Astrocyte (in vitro differentiated cells and primary cell): ENCODE results near the gene BLOC1S4. TPM values are rescaled to one million over a fixed set of nuclear protein-coding genes. Genes with fewer than 3 reads are reported as not detected.

Experiments used
- DNase-seq: peaks from one replicate; pipeline ENCODE4 v3.0.0-alpha.2; 2010; ENCODE audit warnings: low read depth
- FAIRE-seq: peaks from 2 replicates; lab custom pipeline; 2011; peaks lifted over from hg19 to GRCh38; lab: Jason Lieb, UNC
- H2AFZ ChIP-seq: 2 replicates; pipeline ENCODE4 v1.6.0; 2012; ENCODE audit warnings: low read depth, low read length, inconsistent platforms
- H3K27ac ChIP-seq: 2 replicates; pipeline ENCODE4 v1.5.1; 2011; ENCODE audit warnings: low read depth, low read length, inconsistent platforms
- H3K27me3 ChIP-seq: 2 replicates; pipeline ENCODE4 v1.6.0; 2011; ENCODE audit warnings: low read length, inconsistent platforms; ENCODE audit not compliant: insufficient read depth
- H3K36me3 ChIP-seq: 2 replicates; pipeline ENCODE4 v1.5.1; 2011; ENCODE audit warnings: low read length, inconsistent platforms; ENCODE audit not compliant: insufficient read depth
- H3K4me1 ChIP-seq: 2 replicates; pipeline ENCODE4 v1.5.1; 2011; ENCODE audit warnings: low read length, inconsistent platforms; ENCODE audit not compliant: insufficient read depth
- H3K4me2 ChIP-seq: 2 replicates; pipeline ENCODE4 v1.6.0; 2012; ENCODE audit warnings: low read length, inconsistent platforms
- H3K4me3 ChIP-seq: 2 replicates; pipeline ENCODE4 v1.5.1; 2011; ENCODE audit warnings: low read depth, mild to moderate bottlenecking, low read length, inconsistent platforms; ENCODE audit not compliant: insufficient read depth
- H3K79me2 ChIP-seq: 2 replicates; pipeline ENCODE4 v1.6.0; 2012; ENCODE audit warnings: mild to moderate bottlenecking, low read length, inconsistent platforms; ENCODE audit not compliant: insufficient read depth
- H3K9ac ChIP-seq: 2 replicates; pipeline ENCODE4 v1.6.0; 2012; ENCODE audit warnings: mild to moderate bottlenecking, low read length, inconsistent platforms
- H3K9me3 ChIP-seq: 2 replicates; pipeline ENCODE4 v1.5.1; 2012; ENCODE audit warnings: low read depth, mild to moderate bottlenecking, low read length, inconsistent platforms; ENCODE audit not compliant: insufficient read depth
- H4K20me1 ChIP-seq: 2 replicates; pipeline ENCODE4 v1.6.0; 2012; ENCODE audit warnings: low read length, inconsistent platforms; ENCODE audit not compliant: insufficient read depth
- H3K27ac Mint-ChIP-seq: one replicate; pipeline ENCODE4 v1.8.0; 2021; ENCODE audit warnings: mild to moderate bottlenecking, mixed read lengths; ENCODE audit not compliant: unreplicated experiment
- H3K27me3 Mint-ChIP-seq: one replicate; pipeline ENCODE4 v1.8.0; 2021; ENCODE audit warnings: low read depth, mixed read lengths; ENCODE audit not compliant: unreplicated experiment
- H3K36me3 Mint-ChIP-seq: one replicate; pipeline ENCODE4 v1.8.0; 2021; ENCODE audit warnings: low read depth, mixed read lengths; ENCODE audit not compliant: unreplicated experiment
- H3K4me1 Mint-ChIP-seq: one replicate; pipeline ENCODE4 v1.8.0; 2021; ENCODE audit warnings: low read depth, mixed read lengths; ENCODE audit not compliant: unreplicated experiment
- H3K4me3 Mint-ChIP-seq: one replicate; pipeline ENCODE4 v1.8.0; 2021; ENCODE audit warnings: mild to moderate bottlenecking, moderate library complexity, mixed read lengths; ENCODE audit not compliant: unreplicated experiment
- H3K9me3 Mint-ChIP-seq: one replicate; pipeline ENCODE4 v1.8.0; 2021; ENCODE audit warnings: mild to moderate bottlenecking, mixed read lengths; ENCODE audit not compliant: unreplicated experiment
- CTCF ChIP-seq: IDR thresholded peaks from 2 replicates; pipeline ENCODE4 v1.5.1; 2011; ENCODE audit warnings: low read depth, mild to moderate bottlenecking, inconsistent platforms, low read length, moderate library complexity; ENCODE audit not compliant: insufficient read depth
- EZH2 ChIP-seq: IDR thresholded peaks from 2 replicates; pipeline ENCODE4 v1.6.1; 2012; ENCODE audit warnings: mild to moderate bottlenecking, low read length, inconsistent platforms; ENCODE audit not compliant: insufficient read depth
- total RNA-seq: library from RNA; stranded (reverse); gene quantifications from 2 replicates; pipeline ENCODE4 v1.2.1, GENCODE V29; 2021

Gene BLOC1S4
- total RNA-seq, 1 donor from 2014 or later = 20.9 TPM

GRCh38 chr4:6686104-6686787 lies 29.7 kb upstream of the BLOC1S4 start:
- H3K4me3 Mint-ChIP-seq = no peak overlapping the region
- H3K27me3 ChIP-seq = no peaks in the 10 kb centered on the region
- no peak overlapping the region for H3K27ac ChIP-seq
- H3K4me3 ChIP-seq = no peak overlapping the region
- H3K9me3 Mint-ChIP-seq = no peaks in the 10 kb centered on the region
- peaks cover 8% of the 10 kb centered on the region for H3K36me3 Mint-ChIP-seq
- H3K4me1 Mint-ChIP-seq = peaks cover 26% of the 10 kb centered on the region
- H3K79me2 ChIP-seq = no peaks in the 10 kb centered on the region
- H4K20me1 ChIP-seq = no peaks in the 10 kb centered on the region
- no peaks in the 10 kb centered on the region for H3K36me3 ChIP-seq
- H3K4me1 ChIP-seq = peaks cover 22% of the 10 kb centered on the region
- no peak overlapping the region for H3K27ac Mint-ChIP-seq
- no peak overlapping the region for H3K4me2 ChIP-seq
- H3K9me3 ChIP-seq = no peaks in the 10 kb centered on the region
- DNase-seq (no peak), FAIRE-seq (no peak)
- TF ChIP-seq EZH2 = no peak
- no peak for TF ChIP-seq CTCF
- H3K9ac ChIP-seq = no peak overlapping the region
- H2AFZ ChIP-seq = no peak overlapping the region
- no peaks in the 10 kb centered on the region for H3K27me3 Mint-ChIP-seq

GRCh38 chr4:6687947-6688878 lies 27.8 kb upstream of the BLOC1S4 start:
- H2AFZ ChIP-seq = peak overlapping the region; percentile 84
- H3K9me3 ChIP-seq = no peaks in the 10 kb centered on the region
- H3K27me3 ChIP-seq = no peaks in the 10 kb centered on the region
- TF ChIP-seq CTCF (no peak), EZH2 (no peak)
- peak overlapping the region; percentile 76 for H3K4me2 ChIP-seq
- Mint-ChIP-seq H3K9me3 (no peaks in the 10 kb centered on the region), H3K36me3 (peaks cover 7% of the 10 kb centered on the region), H3K27ac (peak overlapping the region; percentile 97), H3K27me3 (no peaks in the 10 kb centered on the region), H3K4me3 (no peak overlapping the region), H3K4me1 (peaks cover 31% of the 10 kb centered on the region)
- no peak for DNase-seq
- FAIRE-seq = no peak
- no peak overlapping the region for H3K4me3 ChIP-seq
- no peaks in the 10 kb centered on the region for H3K36me3 ChIP-seq
- no peaks in the 10 kb centered on the region for H3K79me2 ChIP-seq
- H4K20me1 ChIP-seq = no peaks in the 10 kb centered on the region
- H3K9ac ChIP-seq = peak overlapping the region; percentile 63
- H3K27ac ChIP-seq = peak overlapping the region; percentile 63
- H3K4me1 ChIP-seq = peaks cover 22% of the 10 kb centered on the region
